Loucy (cell line): ENCODE measurements around the gene DHRS11.
A peak's percentile ranks its signal among the peaks of the same experiment; 100 is the strongest.

Experiments
- H2AFZ ChIP-seq: fragments of 200-600 bp; sonication (generic); 2 replicates; pipeline ENCODE4 v1.6.0; 2016; ENCODE audit warnings: antibody characterized with exemption, mild to moderate bottlenecking, low read length, moderate library complexity
- H3F3A ChIP-seq: fragments of 200-600 bp; 2 replicates; pipeline ENCODE4 v1.6.0; 2016; ENCODE audit warnings: antibody characterized with exemption, low read depth, mild to moderate bottlenecking
- H3K27me3 ChIP-seq: fragments of 200-600 bp; sonication (generic); 2 replicates; pipeline ENCODE4 v1.6.1; 2014; ENCODE audit warnings: low read length, mild to moderate bottlenecking; ENCODE audit not compliant: insufficient read depth, poor library complexity, severe bottlenecking
- H3K36me3 ChIP-seq: fragments of 200-600 bp; sonication (generic); 2 replicates; pipeline ENCODE4 v1.6.1; 2016; ENCODE audit warnings: low read length; ENCODE audit not compliant: insufficient read depth
- H3K4me1 ChIP-seq: fragments of 200-600 bp; sonication (generic); 2 replicates; pipeline ENCODE4 v1.5.1; 2014; ENCODE audit warnings: low read length, mild to moderate bottlenecking; ENCODE audit not compliant: insufficient read depth, poor library complexity, severe bottlenecking
- H3K4me2 ChIP-seq: fragments of 200-600 bp; sonication (generic); 2 replicates; pipeline ENCODE4 v1.6.0; 2014; ENCODE audit warnings: antibody characterized with exemption, low read length, low read depth, mild to moderate bottlenecking; ENCODE audit not compliant: poor library complexity, severe bottlenecking
- H3K4me3 ChIP-seq: fragments of 200-600 bp; sonication (generic); 2 replicates; pipeline ENCODE4 v1.5.1; 2014; ENCODE audit warnings: low read length, mild to moderate bottlenecking, mixed read lengths; ENCODE audit not compliant: poor library complexity, severe bottlenecking
- H3K79me2 ChIP-seq: fragments of 200-600 bp; sonication (generic); 2 replicates; pipeline ENCODE4 v1.6.1; 2014; ENCODE audit warnings: low read length; ENCODE audit not compliant: insufficient read depth
- H3K9ac ChIP-seq: fragments of 200-600 bp; sonication (generic); 2 replicates; pipeline ENCODE4 v1.6.0; 2014; ENCODE audit warnings: mild to moderate bottlenecking, low read depth, low read length, moderate library complexity; ENCODE audit not compliant: poor library complexity, severe bottlenecking
- H3K9me2 ChIP-seq: fragments of 200-600 bp; sonication (generic); replicated peaks from 2 replicates; pipeline ENCODE4 v1.6.1; 2016; ENCODE audit warnings: low read depth, low read length, mixed read lengths
- H3K9me3 ChIP-seq: fragments of 200-600 bp; sonication (generic); 2 replicates; pipeline ENCODE4 v1.6.1; 2014; ENCODE audit warnings: mild to moderate bottlenecking, antibody characterized with exemption, low read length, low read depth; ENCODE audit not compliant: insufficient read depth
- H4K20me1 ChIP-seq: fragments of 200-600 bp; sonication (generic); 2 replicates; pipeline ENCODE4 v1.6.0; 2014; ENCODE audit warnings: antibody characterized with exemption, low read length, mild to moderate bottlenecking; ENCODE audit not compliant: insufficient read depth, poor library complexity, severe bottlenecking
- CTCF ChIP-seq: fragments of 200-600 bp; sonication (generic); conservative IDR thresholded peaks from 2 replicates; pipeline ENCODE4 v1.5.1; 2014; ENCODE audit warnings: mild to moderate bottlenecking, antibody characterized with exemption, low read length
- EZH2phosphoT487 ChIP-seq: fragments of 200-600 bp; IDR thresholded peaks from 2 replicates; pipeline ENCODE4 v1.6.1; 2018; ENCODE audit warnings: antibody characterized with exemption, mild to moderate bottlenecking, moderate library complexity, borderline replicate concordance

Gene DHRS11

GRCh38 chr17:36591434-36592315, at the start of gene DHRS11:
Gene DHRS11 (plus strand): TSS chr17:36591879. CDS start chr17:36592010, 131 bp downstream.
- Histone ChIP-seq H3K79me2 (no peaks in the 10 kb centered on the region), H3F3A (peaks cover 6% of the 10 kb centered on the region), H4K20me1 (peaks cover 3% of the 10 kb centered on the region), H3K9me3 (no peaks in the 10 kb centered on the region), H3K4me2 (peak within 1 kb of the TSS; percentile 64), H3K4me1 (peaks cover 4% of the 10 kb centered on the region), H3K36me3 (peaks cover 43% of the 10 kb centered on the region), H2AFZ (no peak within 1 kb of the TSS), H3K4me3 (peak within 1 kb of the TSS; percentile 69), H3K9me2 (no peaks in the 10 kb centered on the region), H3K9ac (peak within 1 kb of the TSS; percentile 46), H3K27me3 (no peaks in the 10 kb centered on the region)
- no peak for TF ChIP-seq EZH2phosphoT487
- no peak for TF ChIP-seq CTCF

GRCh38 chr17:36542755-36543154, 48.9 kb upstream of the DHRS11 start:
- no peak for TF ChIP-seq CTCF
- TF ChIP-seq EZH2phosphoT487: no peak
- peaks cover 19% of the 10 kb centered on the region for H3K4me1 ChIP-seq
- H3F3A ChIP-seq: peaks cover 14% of the 10 kb centered on the region; the same call in 1 of the 2 replicates
- H3K4me2 ChIP-seq: peak overlapping the region; percentile 77
- H3K27me3 ChIP-seq: no peaks in the 10 kb centered on the region
- peaks cover 42% of the 10 kb centered on the region for H3K79me2 ChIP-seq
- no peaks in the 10 kb centered on the region for H3K9me2 ChIP-seq
- no peaks in the 10 kb centered on the region for H3K9me3 ChIP-seq
- no peaks in the 10 kb centered on the region; the same call in 1 of the 2 replicates for H3K36me3 ChIP-seq
- no peak overlapping the region for H3K9ac ChIP-seq
- no peak overlapping the region for H2AFZ ChIP-seq
- no peak overlapping the region for H3K4me3 ChIP-seq
- H4K20me1 ChIP-seq: peaks cover 20% of the 10 kb centered on the region

GRCh38 chr17:36544044-36544306, 47.7 kb upstream of the DHRS11 start:
- Histone ChIP-seq H3K9ac (peak overlapping the region; percentile 98), H3K9me3 (no peaks in the 10 kb centered on the region), H3K79me2 (peaks cover 54% of the 10 kb centered on the region), H3K4me3 (peak overlapping the region; percentile 92), H3K27me3 (no peaks in the 10 kb centered on the region), H3F3A (peaks cover 12% of the 10 kb centered on the region; the same call in 1 of the 2 replicates), H3K4me2 (peak overlapping the region; percentile 77), H3K4me1 (peaks cover 27% of the 10 kb centered on the region), H3K36me3 (no peaks in the 10 kb centered on the region), H4K20me1 (peaks cover 32% of the 10 kb centered on the region), H3K9me2 (no peaks in the 10 kb centered on the region), H2AFZ (peak overlapping the region; percentile 97)
- TF ChIP-seq EZH2phosphoT487: no peak
- peak; percentile 30 for TF ChIP-seq CTCF
